Mammary epithelial cell (primary cell): ENCODE measurements around the gene VWA2.

ENCODE experiments used
- CTCF ChIP-seq, 2 donors: IDR thresholded peaks in 1 of 2; conservative IDR thresholded peaks in 1 of 2; 2 replicates each; pipeline ENCODE4 v1.5.1; 2011 to 2012; ENCODE audit warnings: inconsistent platforms in 2 of 2, low read length in 2 of 2, mild to moderate bottlenecking in 2 of 2, control low read depth in 1 of 2, low read depth in 1 of 2; ENCODE audit not compliant: insufficient read depth in 1 of 2; ENCODE audit errors: extremely low read depth in 1 of 2
- EZH2 ChIP-seq: IDR thresholded peaks from 2 replicates; pipeline ENCODE4 v1.6.1; 2012; ENCODE audit warnings: low read length, inconsistent platforms, borderline replicate concordance

- TF ChIP-seq CTCF (conservative IDR thresholded peaks at IDR 0.05 in 1 of 2, IDR thresholded peaks at IDR 0.05 in 1 of 2; ENCODE audit: extremely low read depth in 1 of 2, insufficient read depth in 1 of 2, low read depth in 1 of 2, low read length in 2 of 2) (no peak), EZH2 (no peak)
Measured at GRCh38 chr10:114303556-114303955, 64.5 kb downstream of the VWA2 start.
